ENCODE results near the gene JUP. TPM values are rescaled to one million over a fixed set of nuclear protein-coding genes. Genes with fewer than 3 reads are reported as not detected.

The JUP gene
- total RNA-seq, 4 donors from 2014 or later = 24.5 to 56.6 (median 46.4) TPM

GRCh38 chr17:41800601-41801373, 14.3 kb upstream of the JUP start:
- no peak for TF ChIP-seq EP300 (IDR thresholded peaks at IDR 0.05)
- TF ChIP-seq POLR2A (IDR thresholded peaks at IDR 0.05; ENCODE audit: low read depth) = no peak
- Histone ChIP-seq H3K27me3 (peaks cover 0 to 17% (median 0%) of the 10 kb centered on the region in 4 donors), H3K27ac (replicated peaks in 1 of 4) (peak overlapping the region in 1 of 4 donors; percentile 28), H3K9me3 (no peaks in the 10 kb centered on the region), H3K4me3 (peak overlapping the region in 1 of 4 donors; percentile 23), H3K36me3 (peaks cover 0 to 21% (median 6%) of the 10 kb centered on the region in 4 donors), H3K4me1 (peaks cover 7 to 14% (median 9%) of the 10 kb centered on the region in 4 donors)
- no peak for DNase-seq (ENCODE audit: extremely low spot score)
- intact Hi-C loops (cut with DNase I) = loop anchor here (1.0 kb wide), 1 partner anchor 62 kb away; no protein-coding TSS in a partner anchor
- 44% methylated on average over 16 of the region's 18 CpGs for WGBS

DNA sequence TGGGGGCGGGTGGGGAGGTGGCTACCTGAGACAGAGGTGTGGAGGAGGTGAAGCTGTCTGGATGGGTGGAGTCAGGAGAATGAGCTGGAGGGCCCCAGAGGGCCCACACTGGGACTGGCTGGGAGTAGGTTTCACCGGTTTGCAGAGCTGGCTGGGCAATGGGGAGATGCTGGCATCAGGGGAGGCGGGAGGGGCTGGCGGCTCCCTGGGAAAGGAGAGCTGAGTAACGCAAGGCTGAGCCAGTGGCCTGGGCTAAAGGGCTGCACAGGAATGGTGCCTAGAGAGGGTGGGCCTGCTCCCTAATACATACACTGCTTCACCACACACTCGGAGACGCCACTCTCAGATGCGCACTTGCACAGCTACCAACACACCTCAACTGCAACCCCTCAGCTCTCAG, 12.9 kb upstream of the JUP start:
- no peak overlapping the region for H3K27ac ChIP-seq (replicated peaks in 1 of 4)
- TF ChIP-seq EP300 (IDR thresholded peaks at IDR 0.05) (no peak), POLR2A (IDR thresholded peaks at IDR 0.05; ENCODE audit: low read depth) (no peak), POLR2AphosphoS5 (IDR thresholded peaks at IDR 0.05) (no peak), CTCF (IDR thresholded peaks at IDR 0.05) (no peak)
- H3K9me3 ChIP-seq = no peaks in the 10 kb centered on the region
- H3K4me3 ChIP-seq = no peak overlapping the region
- intact Hi-C loops (cut with DNase I) = no loop called here
- peaks cover 7 to 14% (median 11%) of the 10 kb centered on the region in 4 donors for H3K4me1 ChIP-seq
- no peak for DNase-seq (ENCODE audit: extremely low spot score)
- WGBS = 80% methylated on average over 8 of the region's 8 CpGs
- H3K36me3 ChIP-seq = peaks cover 0 to 9% (median 4%) of the 10 kb centered on the region in 4 donors
- peaks cover 0 to 17% (median 0%) of the 10 kb centered on the region in 4 donors for H3K27me3 ChIP-seq

DNA sequence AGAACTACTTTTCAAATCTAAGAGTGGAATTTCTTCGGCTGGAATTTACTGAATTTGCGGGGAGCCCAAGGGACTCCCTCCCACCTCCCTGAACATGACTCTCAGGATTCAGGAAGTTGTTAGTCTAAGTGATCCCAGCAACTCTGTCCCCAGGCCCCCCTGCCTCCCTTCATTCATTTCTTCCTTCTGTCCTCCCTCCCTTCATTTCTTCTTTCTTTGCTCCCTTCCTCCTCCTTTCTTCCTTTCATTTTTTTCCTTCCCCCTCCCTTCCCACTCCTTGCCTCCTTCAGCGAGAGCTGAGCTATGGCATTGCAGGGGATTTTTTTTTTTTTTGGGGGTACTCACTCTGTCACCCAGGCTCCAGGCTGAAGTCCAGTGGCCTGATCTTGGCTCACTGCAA, 10.9 kb upstream of the JUP start:
- intact Hi-C loops (cut with DNase I) = no loop called here
- H3K9me3 ChIP-seq = no peaks in the 10 kb centered on the region
- TF ChIP-seq POLR2A (IDR thresholded peaks at IDR 0.05; ENCODE audit: low read depth) (no peak), CTCF (IDR thresholded peaks at IDR 0.05) (no peak), POLR2AphosphoS5 (IDR thresholded peaks at IDR 0.05) (no peak)
- no peak overlapping the region for H3K4me3 ChIP-seq
- WGBS = 87% methylated on average over 3 of the region's 3 CpGs
- peaks cover 0 to 17% (median 0%) of the 10 kb centered on the region in 4 donors for H3K27me3 ChIP-seq
- H3K4me1 ChIP-seq = peaks cover 18 to 29% (median 26%) of the 10 kb centered on the region in 4 donors
- DNase-seq (ENCODE audit: extremely low spot score) = no peak
- no peak overlapping the region for H3K27ac ChIP-seq (replicated peaks in 1 of 4)
- H3K36me3 ChIP-seq = peaks cover 0 to 2% (median under 1%) of the 10 kb centered on the region in 4 donors

GRCh38 chr17:41796121-41796895, 9.8 kb upstream of the JUP start:
- H3K9me3 ChIP-seq = no peaks in the 10 kb centered on the region
- intact Hi-C loops (cut with DNase I) = no loop called here
- no peaks in the 10 kb centered on the region for H3K36me3 ChIP-seq
- no peak overlapping the region for H3K4me3 ChIP-seq
- peaks cover 0 to 17% (median 0%) of the 10 kb centered on the region in 4 donors for H3K27me3 ChIP-seq
- WGBS = 88% methylated on average over 10 of the region's 10 CpGs
- H3K4me1 ChIP-seq = peaks cover 15 to 32% (median 26%) of the 10 kb centered on the region in 4 donors
- no peak for TF ChIP-seq EP300 (IDR thresholded peaks at IDR 0.05)
- TF ChIP-seq POLR2AphosphoS5 (IDR thresholded peaks at IDR 0.05) = no peak
- no peak for DNase-seq (ENCODE audit: extremely low spot score)
- no peak overlapping the region for H3K27ac ChIP-seq (replicated peaks in 1 of 4)

DNA sequence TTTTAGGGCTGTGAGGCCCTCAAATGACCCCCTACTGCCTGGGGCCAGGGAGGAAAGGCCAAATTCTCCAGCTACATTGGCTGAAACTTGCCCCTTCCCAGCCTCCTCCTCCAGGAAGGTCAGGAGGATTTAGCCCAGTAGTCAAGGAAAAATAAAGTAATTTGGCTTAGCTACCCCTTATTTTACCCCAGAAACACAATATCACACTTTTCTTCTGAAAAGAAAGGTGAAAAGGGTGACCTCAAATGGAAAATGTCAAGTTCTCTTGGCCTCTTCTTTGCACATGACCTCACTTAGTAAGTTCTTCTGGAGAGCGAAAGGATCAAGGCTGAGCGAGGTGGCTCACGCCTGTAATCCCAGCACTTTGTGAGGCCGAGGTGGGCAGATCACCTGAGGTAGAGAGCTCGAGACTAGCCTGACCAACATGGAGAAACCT, 8.0 kb upstream of the JUP start:
- DNase-seq (ENCODE audit: extremely low spot score) = no peak
- WGBS = 92% methylated on average over 5 of the region's 5 CpGs
- no peak overlapping the region for H3K4me3 ChIP-seq
- peaks cover 0 to 7% (median 0%) of the 10 kb centered on the region in 4 donors for H3K27me3 ChIP-seq
- intact Hi-C loops (cut with DNase I) = no loop called here
- no peak overlapping the region for H3K27ac ChIP-seq (replicated peaks in 1 of 4)
- peaks cover 11 to 25% (median 17%) of the 10 kb centered on the region in 4 donors for H3K4me1 ChIP-seq
- H3K36me3 ChIP-seq = no peaks in the 10 kb centered on the region
- TF ChIP-seq POLR2A (IDR thresholded peaks at IDR 0.05; ENCODE audit: low read depth) (no peak), POLR2AphosphoS5 (IDR thresholded peaks at IDR 0.05) (no peak), EP300 (IDR thresholded peaks at IDR 0.05) (no peak), CTCF (IDR thresholded peaks at IDR 0.05) (no peak)
- no peaks in the 10 kb centered on the region for H3K9me3 ChIP-seq
